ENCODE measurements around the gene ERC2. TPM values are rescaled to one million over a fixed set of nuclear protein-coding genes. Genes with fewer than 3 reads are reported as not detected.

ERC2 gene
- total RNA-seq, 1 experiment from 2014 or later = 0.90 TPM

DNA sequence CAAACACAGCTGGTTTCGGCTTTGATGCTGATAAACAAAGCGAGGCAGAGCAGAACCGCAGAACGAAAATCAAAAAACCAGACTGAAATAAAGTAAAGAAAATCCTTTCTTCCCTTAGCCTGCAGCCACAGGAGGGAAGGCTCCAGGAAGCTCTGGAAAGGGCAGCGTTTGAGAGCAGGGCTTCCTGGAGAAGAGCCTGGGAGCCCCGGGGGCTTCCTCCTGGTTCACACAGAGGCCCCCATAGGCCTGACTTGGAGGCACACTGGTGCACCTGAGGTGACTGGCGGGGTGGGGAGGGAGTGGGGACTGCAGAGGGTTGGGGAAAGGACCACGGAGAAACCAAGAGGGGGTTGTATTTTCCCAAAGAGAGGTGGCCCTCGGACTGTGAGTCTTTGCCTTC lies 882.4 kb downstream of the ERC2 start:
- BruUV-seq (replicated peaks) = no TSS peak
- no peak for DNase-seq (ENCODE audit: low spot score)
- H3K4me3 ChIP-seq (ENCODE audit: low read depth, low read length, poor library complexity, severe bottlenecking) = no peak overlapping the region
- no peaks in the 10 kb centered on the region for H3K9me3 ChIP-seq (ENCODE audit: low read depth, low read length, poor library complexity, severe bottlenecking)
- H3K27ac ChIP-seq (ENCODE audit: low read depth, low read length, poor library complexity, severe bottlenecking) = no peak overlapping the region
- intact Hi-C loops (cut with micrococcal nuclease; ENCODE audit: unreplicated experiment) = no loop called here
- H3K27me3 ChIP-seq (replicated peaks; ENCODE audit: insufficient read depth, low read depth, low read length, poor library complexity) = no peaks in the 10 kb centered on the region
- POLR2A ChIA-PET (ENCODE audit: low non-redundant PET) = no interaction called here
- TF ChIP-seq EZH2 (IDR thresholded peaks at IDR 0.05; ENCODE audit: borderline replicate concordance, low read depth, low read length, poor library complexity, severe bottlenecking) = no peak
- TF ChIP-seq, protein P1, sequence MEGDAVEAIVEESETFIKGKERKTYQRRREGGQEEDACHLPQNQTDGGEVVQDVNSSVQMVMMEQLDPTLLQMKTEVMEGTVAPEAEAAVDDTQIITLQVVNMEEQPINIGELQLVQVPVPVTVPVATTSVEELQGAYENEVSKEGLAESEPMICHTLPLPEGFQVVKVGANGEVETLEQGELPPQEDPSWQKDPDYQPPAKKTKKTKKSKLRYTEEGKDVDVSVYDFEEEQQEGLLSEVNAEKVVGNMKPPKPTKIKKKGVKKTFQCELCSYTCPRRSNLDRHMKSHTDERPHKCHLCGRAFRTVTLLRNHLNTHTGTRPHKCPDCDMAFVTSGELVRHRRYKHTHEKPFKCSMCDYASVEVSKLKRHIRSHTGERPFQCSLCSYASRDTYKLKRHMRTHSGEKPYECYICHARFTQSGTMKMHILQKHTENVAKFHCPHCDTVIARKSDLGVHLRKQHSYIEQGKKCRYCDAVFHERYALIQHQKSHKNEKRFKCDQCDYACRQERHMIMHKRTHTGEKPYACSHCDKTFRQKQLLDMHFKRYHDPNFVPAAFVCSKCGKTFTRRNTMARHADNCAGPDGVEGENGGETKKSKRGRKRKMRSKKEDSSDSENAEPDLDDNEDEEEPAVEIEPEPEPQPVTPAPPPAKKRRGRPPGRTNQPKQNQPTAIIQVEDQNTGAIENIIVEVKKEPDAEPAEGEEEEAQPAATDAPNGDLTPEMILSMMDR (conservative IDR thresholded peaks at IDR 0.05; ENCODE audit: low read depth, low read length) = no peak
- CTCF ChIA-PET = no interaction called here
- H3K4me1 ChIP-seq (ENCODE audit: insufficient read depth, low read length, poor library complexity, severe bottlenecking) = peaks cover 19% of the 10 kb centered on the region
- H3K36me3 ChIP-seq (ENCODE audit: insufficient read depth, low read length, poor library complexity, severe bottlenecking) = no peaks in the 10 kb centered on the region

DNA sequence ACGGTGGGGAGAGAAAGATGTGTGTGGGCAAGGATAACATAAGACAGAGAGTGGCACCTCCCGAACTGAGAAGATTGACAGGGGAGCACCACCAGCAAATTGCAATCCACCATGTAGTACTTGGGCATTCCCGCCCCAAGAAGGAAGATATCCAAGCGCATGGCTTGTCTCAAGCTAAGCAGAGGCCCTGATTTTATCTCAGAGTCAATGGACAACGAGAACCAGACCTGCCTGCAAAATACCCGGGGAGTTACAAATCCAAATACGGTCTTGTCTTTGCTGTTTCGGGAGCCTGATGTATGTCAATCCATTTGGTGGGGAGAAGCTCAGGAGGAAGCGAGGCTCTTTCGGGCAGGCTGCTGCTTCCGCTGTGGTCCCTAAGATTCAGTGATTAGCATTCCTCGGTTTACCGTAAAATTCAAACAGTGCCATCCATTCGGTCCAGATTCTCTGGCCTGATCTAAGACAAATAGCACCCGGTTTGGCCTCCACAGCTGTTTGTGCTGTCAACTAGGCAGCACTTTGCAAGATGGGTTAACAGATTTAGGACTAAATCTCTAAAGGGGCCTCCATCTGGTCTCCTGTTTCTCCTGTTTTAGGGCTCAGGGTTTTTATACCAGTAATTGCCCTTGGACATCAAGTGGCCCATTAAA lies 883.4 kb downstream of the ERC2 start:
- intact Hi-C loops (cut with micrococcal nuclease; ENCODE audit: unreplicated experiment) = no loop called here
- Histone ChIP-seq H3K4me3 (ENCODE audit: low read depth, low read length, poor library complexity, severe bottlenecking) (no peak overlapping the region), H3K36me3 (ENCODE audit: insufficient read depth, low read length, poor library complexity, severe bottlenecking) (no peaks in the 10 kb centered on the region), H3K4me1 (ENCODE audit: insufficient read depth, low read length, poor library complexity, severe bottlenecking) (peaks cover 19% of the 10 kb centered on the region), H3K27ac (ENCODE audit: low read depth, low read length, poor library complexity, severe bottlenecking) (no peak overlapping the region), H3K9me3 (ENCODE audit: low read depth, low read length, poor library complexity, severe bottlenecking) (no peaks in the 10 kb centered on the region), H3K27me3 (replicated peaks; ENCODE audit: insufficient read depth, low read depth, low read length, poor library complexity) (no peaks in the 10 kb centered on the region)
- ChIA-PET CTCF (no interaction called here), POLR2A (ENCODE audit: low non-redundant PET) (no interaction called here)
- no peak for DNase-seq (ENCODE audit: low spot score)
- no TSS peak for BruUV-seq (replicated peaks)
- no peak for TF ChIP-seq EZH2 (IDR thresholded peaks at IDR 0.05; ENCODE audit: borderline replicate concordance, low read depth, low read length, poor library complexity, severe bottlenecking)
- TF ChIP-seq, protein P1 (conservative IDR thresholded peaks at IDR 0.05; ENCODE audit: low read depth, low read length) = no peak

DNA sequence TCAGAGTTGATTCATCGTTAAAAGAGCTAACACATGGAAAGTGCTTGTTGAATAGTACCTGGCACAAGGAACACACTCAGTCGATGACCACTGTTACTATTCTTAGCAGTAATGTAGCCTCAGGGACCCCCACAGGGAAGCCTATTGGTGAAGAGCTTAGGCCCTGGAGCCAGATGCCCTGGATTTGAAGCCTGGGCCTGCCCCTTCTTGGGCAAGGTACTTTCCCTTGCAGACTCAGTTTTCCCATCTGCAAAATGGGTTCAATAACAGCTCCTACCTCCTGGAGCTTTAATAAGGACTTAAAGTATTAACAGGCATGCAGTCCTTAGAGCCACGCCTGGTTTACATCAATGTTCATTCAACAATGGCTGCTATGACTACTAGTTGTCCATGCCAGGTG lies 884.2 kb downstream of the ERC2 start:
- TF ChIP-seq, protein P1 (conservative IDR thresholded peaks at IDR 0.05; ENCODE audit: low read depth, low read length) = no peak
- TF ChIP-seq EZH2 (IDR thresholded peaks at IDR 0.05; ENCODE audit: borderline replicate concordance, low read depth, low read length, poor library complexity, severe bottlenecking) = no peak
- ChIA-PET POLR2A (ENCODE audit: low non-redundant PET) (no interaction called here), CTCF (interaction anchor here (1.3 kb wide), 1 partner anchor 439 kb away, joined by 6 read pairs; no protein-coding TSS in a partner anchor)
- no peak for DNase-seq (ENCODE audit: low spot score)
- H3K27me3 ChIP-seq (replicated peaks; ENCODE audit: insufficient read depth, low read depth, low read length, poor library complexity) = no peaks in the 10 kb centered on the region
- H3K9me3 ChIP-seq (ENCODE audit: low read depth, low read length, poor library complexity, severe bottlenecking) = no peaks in the 10 kb centered on the region
- no peak overlapping the region for H3K4me3 ChIP-seq (ENCODE audit: low read depth, low read length, poor library complexity, severe bottlenecking)
- H3K4me1 ChIP-seq (ENCODE audit: insufficient read depth, low read length, poor library complexity, severe bottlenecking) = peaks cover 19% of the 10 kb centered on the region
- H3K27ac ChIP-seq (ENCODE audit: low read depth, low read length, poor library complexity, severe bottlenecking) = peak overlapping the region; percentile 42
- intact Hi-C loops (cut with micrococcal nuclease; ENCODE audit: unreplicated experiment) = no loop called here
- no peaks in the 10 kb centered on the region for H3K36me3 ChIP-seq (ENCODE audit: insufficient read depth, low read length, poor library complexity, severe bottlenecking)
- BruUV-seq (replicated peaks) = no TSS peak

Data from A673 (cell line).